LNCAP (cell line): ENCODE data around the gene PSAP.

Experiments
- CTCF ChIP-seq: fragments of 450-650 bp; IDR thresholded peaks from 2 replicates; pipeline ENCODE4 v1.5.1; 2017; ENCODE audit warnings: mild to moderate bottlenecking

PSAP gene

DNA sequence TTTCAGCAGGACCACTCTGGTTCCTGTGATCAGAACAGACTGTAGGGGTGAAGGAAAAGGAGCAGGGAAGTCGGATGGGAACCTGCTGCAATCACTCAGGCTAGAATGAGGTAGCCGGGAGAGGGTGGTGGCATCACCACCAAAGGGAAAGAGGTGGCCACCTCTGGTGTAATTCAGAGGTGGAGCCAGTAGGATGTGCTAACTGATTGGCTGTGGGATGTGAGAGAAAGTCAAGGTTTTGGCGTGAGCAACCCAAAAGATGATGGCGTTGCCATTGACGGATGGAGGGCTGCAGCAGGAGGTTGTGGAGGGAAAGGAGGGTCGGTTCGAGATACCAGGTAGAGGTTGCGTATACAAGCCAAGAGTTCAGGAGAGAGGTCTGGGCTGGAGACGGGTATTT, 70.3 kb downstream of the PSAP start:
- TF ChIP-seq CTCF = no peak

DNA sequence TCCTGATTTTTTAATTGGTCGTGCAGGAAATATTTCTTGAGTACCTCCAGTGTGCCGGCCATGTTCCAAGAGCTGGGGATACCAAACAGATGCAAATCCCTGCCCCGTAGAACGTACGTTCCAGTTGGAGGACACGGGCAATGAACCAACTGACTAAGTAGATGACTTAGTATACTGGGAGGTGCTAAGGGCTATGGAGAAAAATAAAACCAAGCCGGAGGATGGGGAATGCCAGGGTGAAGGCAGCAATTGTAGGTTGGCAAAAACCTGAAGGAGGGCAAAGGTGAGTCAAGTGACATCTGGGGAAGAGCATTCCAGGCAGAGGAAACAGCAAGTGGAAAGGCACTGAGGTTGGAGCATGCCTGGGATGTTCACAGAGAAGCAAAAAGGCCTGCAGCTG, 70.9 kb downstream of the PSAP start:
- no peak for TF ChIP-seq CTCF

GRCh38 chr10:71779641-71780040, 71.4 kb downstream of the PSAP start:
- TF ChIP-seq CTCF = no peak

GRCh38 chr10:71778071-71778825, 72.8 kb downstream of the PSAP start:
- TF ChIP-seq CTCF = no peak

DNA sequence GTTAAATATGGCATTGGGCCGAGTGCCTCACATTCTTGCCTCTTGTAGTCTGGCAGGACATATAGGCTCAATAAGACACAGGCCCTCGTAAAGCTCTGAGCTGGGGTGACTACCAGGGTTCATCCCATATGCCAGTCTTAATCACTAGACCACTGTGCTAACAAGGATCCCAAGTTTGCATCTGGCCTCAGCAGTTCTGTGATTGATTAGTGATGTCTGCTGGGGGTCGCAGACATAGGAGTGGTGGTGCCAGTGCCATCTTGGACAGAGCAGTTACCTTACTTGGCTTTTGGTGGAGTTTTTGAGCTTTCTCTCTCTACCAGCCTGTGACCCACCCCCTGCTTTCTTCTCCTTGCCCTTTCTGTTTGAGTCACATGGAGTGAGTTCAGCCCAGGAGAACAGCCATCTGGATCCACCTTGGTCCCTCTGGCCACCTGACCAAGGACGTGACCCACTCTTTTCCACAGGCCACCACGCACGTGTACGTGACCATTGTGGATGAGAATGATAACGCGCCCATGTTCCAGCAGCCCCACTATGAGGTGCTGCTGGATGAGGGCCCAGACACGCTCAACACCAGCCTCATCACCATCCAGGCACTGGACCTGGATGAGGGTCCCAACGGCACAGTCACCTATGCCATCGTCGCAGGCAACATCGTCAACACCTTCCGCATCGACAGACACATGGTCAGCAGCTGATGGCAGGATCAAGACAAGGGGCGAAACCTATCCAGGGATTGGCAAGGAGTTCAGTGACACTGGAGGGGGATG, 73.7 kb downstream of the PSAP start:
- no peak for TF ChIP-seq CTCF

- no peak for TF ChIP-seq CTCF
These were observed 74.5 kb downstream of the PSAP start for GRCh38 chr10:71776481-71776925.

DNA sequence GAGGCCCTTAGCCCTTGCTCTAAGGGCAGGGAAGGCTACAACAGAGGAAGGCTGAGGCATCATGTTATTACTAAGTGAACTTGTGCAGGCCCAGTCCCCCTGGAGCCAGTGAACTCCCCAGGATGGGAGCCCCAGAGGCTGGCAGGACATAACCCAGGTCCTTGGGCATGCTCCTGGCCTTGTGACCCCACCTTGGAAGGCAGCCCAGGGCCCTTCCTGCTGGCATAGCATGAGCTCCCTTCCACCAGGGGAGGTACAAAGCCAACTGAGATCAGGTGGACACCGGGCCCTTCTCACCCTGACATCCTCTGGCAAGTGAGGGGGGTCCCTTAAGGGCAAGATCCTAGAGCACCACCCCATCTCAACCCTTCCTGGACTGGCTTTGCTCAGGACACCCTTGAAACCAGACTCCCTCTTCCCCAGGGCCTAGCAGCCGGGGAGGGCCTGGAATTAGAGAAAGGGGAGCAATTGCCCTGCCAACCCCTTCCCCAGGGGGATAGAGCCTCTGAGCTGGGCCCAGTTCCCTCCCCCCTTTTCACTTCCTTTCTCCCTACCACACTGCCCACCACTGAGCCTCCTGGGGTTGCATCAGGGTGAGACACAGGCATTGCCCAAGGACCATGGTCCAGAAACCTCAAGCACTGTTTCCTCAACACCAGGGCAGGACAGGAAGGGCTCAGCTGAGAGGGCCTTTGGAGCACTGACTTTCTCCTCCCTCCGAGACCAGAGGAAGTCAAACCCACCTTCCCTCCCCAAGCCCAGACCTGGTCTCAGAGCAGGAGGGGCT, 75.9 kb downstream of the PSAP start:
- TF ChIP-seq CTCF = no peak
